Measurements from ENCODE around the gene HERC4.
A peak's percentile ranks its signal among the peaks of the same experiment; 100 is the strongest.
"Not testable (repeated sequence)": the region's sequence is repeated elsewhere in the genome, so short reads cannot be mapped to it uniquely, and the experiment has no call there.

Gene HERC4

DNA sequence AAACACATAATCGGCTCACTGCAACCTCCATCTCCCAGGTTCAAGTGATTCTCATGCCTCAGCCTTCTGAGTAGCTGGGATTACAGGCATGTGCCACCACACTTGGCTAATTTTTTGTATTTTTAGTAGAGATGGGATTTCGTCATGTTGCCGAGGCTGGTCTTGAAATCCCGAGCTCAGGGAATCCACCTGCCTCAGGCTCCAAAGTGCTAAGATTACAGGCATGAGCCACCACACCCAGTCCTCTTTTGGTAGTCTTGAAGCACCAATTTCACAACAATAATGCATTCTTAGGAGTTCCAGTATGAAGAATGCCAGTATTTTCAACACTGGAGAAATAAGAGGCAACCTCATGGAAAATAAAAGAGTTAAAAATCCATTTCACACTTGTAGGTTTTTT lies 109.0 kb downstream of the HERC4 start:
- not testable (repeated sequence) for H3K27ac ChIP-seq (ENCODE audit: low read depth, low read length); H3K4me3 ChIP-seq (ENCODE audit: low read depth, low read length); H3K4me1 ChIP-seq (ENCODE audit: control insufficient read depth, insufficient read depth, low read length); H3K27me3 ChIP-seq (ENCODE audit: control insufficient read depth, insufficient read depth, low read length); H3K9ac ChIP-seq (ENCODE audit: low read depth, low read length); H3K9me3 ChIP-seq (ENCODE audit: control insufficient read depth, insufficient read depth, low read length)
- H3K36me3 ChIP-seq (ENCODE audit: control insufficient read depth, insufficient read depth, low read length): peaks cover 12% of the 10 kb centered on the region

DNA sequence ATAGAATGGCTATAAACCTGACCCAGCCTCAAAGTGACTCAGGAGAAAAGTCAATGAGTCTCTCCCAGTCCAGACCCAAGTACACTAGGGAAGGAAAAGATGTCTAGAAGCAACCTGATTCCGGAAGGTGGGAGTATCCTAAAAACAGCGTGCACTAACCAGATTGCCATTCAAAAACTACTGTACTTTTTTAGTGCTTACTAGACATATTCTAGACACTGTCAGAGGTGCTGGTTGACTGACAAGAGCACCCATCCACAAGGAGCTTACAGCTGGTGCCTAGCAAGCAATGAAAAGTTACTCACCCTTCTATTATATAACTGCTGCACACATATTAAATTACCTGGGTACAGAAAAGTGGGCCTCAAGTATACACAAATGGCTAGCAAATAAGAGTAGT lies 109.6 kb downstream of the HERC4 start:
- Histone ChIP-seq H3K27ac (ENCODE audit: low read depth, low read length) (no peak overlapping the region), H3K36me3 (ENCODE audit: control insufficient read depth, insufficient read depth, low read length) (peaks cover 14% of the 10 kb centered on the region), H3K9ac (ENCODE audit: low read depth, low read length) (no peak overlapping the region)

DNA sequence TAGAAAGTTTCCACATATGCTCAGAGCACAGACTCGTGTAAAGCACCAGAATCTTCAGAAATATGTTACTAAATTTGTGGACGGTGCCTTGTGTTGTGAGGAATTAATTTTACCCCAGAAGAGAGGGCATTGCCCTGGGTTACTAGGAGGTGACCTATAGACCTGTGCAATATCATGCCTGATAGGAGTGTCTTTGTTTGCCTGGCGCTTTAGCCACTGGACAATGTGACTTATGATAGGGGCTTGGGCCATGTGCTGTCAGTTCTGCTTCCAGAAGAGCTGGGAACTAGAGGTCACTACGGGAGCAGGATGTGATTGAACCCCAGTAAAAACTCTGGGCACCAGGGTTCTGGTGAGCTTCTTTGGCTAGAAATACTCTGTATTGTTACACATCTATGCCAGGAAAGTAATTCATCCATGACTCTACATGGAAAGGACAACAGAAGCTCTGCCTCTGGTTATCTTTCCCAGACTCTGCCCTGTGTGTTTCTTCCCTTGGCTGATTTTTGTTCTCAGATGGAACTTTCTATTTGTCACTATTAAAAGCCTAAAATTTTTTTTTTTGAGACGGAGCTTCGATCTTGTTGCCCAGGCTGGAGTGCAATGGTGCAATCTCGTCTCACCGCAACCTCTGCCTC lies 115.1 kb downstream of the HERC4 start:
- Histone ChIP-seq H3K27ac (ENCODE audit: low read depth, low read length) (no peak overlapping the region), H3K36me3 (ENCODE audit: control insufficient read depth, insufficient read depth, low read length) (peaks cover 7% of the 10 kb centered on the region), H3K9me3 (ENCODE audit: control insufficient read depth, insufficient read depth, low read length) (no peaks in the 10 kb centered on the region), H3K27me3 (ENCODE audit: control insufficient read depth, insufficient read depth, low read length) (no peaks in the 10 kb centered on the region), H3K9ac (ENCODE audit: low read depth, low read length) (no peak overlapping the region), H3K4me1 (ENCODE audit: control insufficient read depth, insufficient read depth, low read length) (peaks cover 6% of the 10 kb centered on the region), H3K4me3 (ENCODE audit: low read depth, low read length) (no peak overlapping the region)

More for the DNA sequence above, 109.6 kb downstream of the HERC4 start:
- no peak overlapping the region for H3K4me3 ChIP-seq (ENCODE audit: low read depth, low read length)
- peaks cover 7% of the 10 kb centered on the region for H3K4me1 ChIP-seq (ENCODE audit: control insufficient read depth, insufficient read depth, low read length)
- no peaks in the 10 kb centered on the region for H3K9me3 ChIP-seq (ENCODE audit: control insufficient read depth, insufficient read depth, low read length)
- H3K27me3 ChIP-seq (ENCODE audit: control insufficient read depth, insufficient read depth, low read length): no peaks in the 10 kb centered on the region

DNA sequence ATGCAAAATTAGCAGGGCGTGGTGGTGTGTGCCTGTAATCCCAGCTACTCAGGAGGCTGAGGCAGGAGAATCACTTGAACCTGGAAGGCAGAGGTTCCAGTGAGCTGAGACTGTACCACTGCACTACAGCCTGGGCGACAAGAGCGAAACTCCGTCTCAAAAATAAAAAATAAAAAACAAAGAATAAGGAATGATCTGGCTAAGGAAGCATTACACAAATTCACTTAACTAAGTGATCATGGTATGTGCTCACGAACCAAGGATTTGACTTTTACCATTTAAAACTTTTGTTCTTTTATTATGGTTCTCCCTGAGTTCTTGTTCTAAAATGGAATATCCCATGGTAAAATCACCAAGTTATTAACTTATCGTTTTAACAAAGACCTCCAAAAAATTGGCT lies 119.5 kb downstream of the HERC4 start:
- H3K4me1 ChIP-seq (ENCODE audit: control insufficient read depth, insufficient read depth, low read length): peaks cover 2% of the 10 kb centered on the region; the same call in 1 of the 2 replicates
- H3K36me3 ChIP-seq (ENCODE audit: control insufficient read depth, insufficient read depth, low read length): peaks cover 33% of the 10 kb centered on the region
- no peaks in the 10 kb centered on the region for H3K27me3 ChIP-seq (ENCODE audit: control insufficient read depth, insufficient read depth, low read length)
- no peaks in the 10 kb centered on the region for H3K9me3 ChIP-seq (ENCODE audit: control insufficient read depth, insufficient read depth, low read length)
- no peak overlapping the region for H3K27ac ChIP-seq (ENCODE audit: low read depth, low read length)
- H3K9ac ChIP-seq (ENCODE audit: low read depth, low read length): no peak overlapping the region
- H3K4me3 ChIP-seq (ENCODE audit: low read depth, low read length): no peak overlapping the region

DNA sequence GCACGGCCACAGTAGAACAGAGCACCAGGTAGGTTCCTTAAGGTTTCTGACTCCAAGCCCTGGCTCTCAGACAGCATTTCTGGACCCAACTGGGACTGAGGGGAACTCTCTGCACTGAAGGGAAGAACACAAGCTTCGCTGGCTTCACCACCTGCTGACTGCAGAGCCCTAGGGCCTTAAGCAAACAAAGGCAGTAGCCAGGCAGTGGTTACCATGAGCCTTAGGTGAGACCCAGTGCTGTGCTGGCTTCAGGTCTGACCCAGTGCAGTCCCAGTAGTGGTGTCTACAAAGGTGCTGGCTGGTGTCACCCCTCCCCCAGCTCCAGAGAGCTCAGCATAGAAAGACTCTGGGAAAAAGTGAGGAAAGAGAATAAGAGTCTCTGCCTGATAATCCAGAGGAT lies 131.2 kb downstream of the HERC4 start:
- Histone ChIP-seq H3K4me1 (ENCODE audit: control insufficient read depth, insufficient read depth, low read length) (peaks cover 6% of the 10 kb centered on the region), H3K27me3 (ENCODE audit: control insufficient read depth, insufficient read depth, low read length) (no peaks in the 10 kb centered on the region), H3K9ac (ENCODE audit: low read depth, low read length) (no peak overlapping the region), H3K4me3 (ENCODE audit: low read depth, low read length) (no peak overlapping the region), H3K36me3 (ENCODE audit: control insufficient read depth, insufficient read depth, low read length) (peaks cover 21% of the 10 kb centered on the region), H3K9me3 (ENCODE audit: control insufficient read depth, insufficient read depth, low read length) (no peaks in the 10 kb centered on the region), H3K27ac (ENCODE audit: low read depth, low read length) (no peak overlapping the region)

DNA sequence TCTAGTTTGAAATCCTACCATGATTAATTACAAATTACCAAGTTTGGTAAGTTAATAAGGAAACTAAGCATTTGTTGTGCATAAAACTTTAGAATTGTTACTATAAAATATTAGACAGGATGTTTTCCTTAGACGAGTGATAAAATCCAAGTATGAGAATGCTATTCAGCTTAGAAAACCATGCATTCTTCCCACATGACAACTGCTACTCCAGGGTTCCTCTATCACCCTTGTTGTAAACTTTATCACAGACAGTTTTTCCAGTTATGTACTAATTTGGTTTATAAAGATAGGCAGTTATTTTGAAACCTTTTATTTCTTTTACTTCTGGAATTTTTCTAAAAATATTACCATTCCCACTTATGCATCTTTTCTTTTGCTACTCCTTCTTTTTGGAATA lies 138.7 kb downstream of the HERC4 start:
- H3K27ac ChIP-seq (ENCODE audit: low read depth, low read length): no peak overlapping the region
- peaks cover 11% of the 10 kb centered on the region for H3K4me1 ChIP-seq (ENCODE audit: control insufficient read depth, insufficient read depth, low read length)
- no peaks in the 10 kb centered on the region for H3K27me3 ChIP-seq (ENCODE audit: control insufficient read depth, insufficient read depth, low read length)
- no peak overlapping the region for H3K9ac ChIP-seq (ENCODE audit: low read depth, low read length)
- no peak overlapping the region for H3K4me3 ChIP-seq (ENCODE audit: low read depth, low read length)
- no peaks in the 10 kb centered on the region for H3K9me3 ChIP-seq (ENCODE audit: control insufficient read depth, insufficient read depth, low read length)
- peaks cover 25% of the 10 kb centered on the region for H3K36me3 ChIP-seq (ENCODE audit: control insufficient read depth, insufficient read depth, low read length)

DNA sequence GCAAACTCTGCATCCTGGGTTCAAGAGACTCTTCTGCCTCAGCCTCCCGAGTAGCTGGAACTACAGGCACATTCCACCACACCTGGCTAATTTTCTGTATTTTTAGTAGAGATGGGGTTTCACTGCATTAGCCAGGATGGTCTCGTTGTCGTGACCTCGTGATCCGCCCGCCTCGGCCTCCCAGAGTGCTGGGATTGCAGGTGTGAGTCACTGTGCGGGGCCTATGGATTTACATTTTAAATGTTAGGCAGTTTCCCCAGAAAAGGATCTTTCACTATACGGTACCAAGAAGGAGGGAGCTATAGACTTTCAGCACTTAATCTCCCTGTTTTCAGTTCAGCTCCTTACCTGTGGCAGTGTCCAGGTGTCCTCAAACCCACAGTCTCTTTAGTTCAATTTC lies 139.9 kb downstream of the HERC4 start:
- Histone ChIP-seq H3K4me1 (ENCODE audit: control insufficient read depth, insufficient read depth, low read length) (peaks cover 11% of the 10 kb centered on the region), H3K9me3 (ENCODE audit: control insufficient read depth, insufficient read depth, low read length) (no peaks in the 10 kb centered on the region), H3K36me3 (ENCODE audit: control insufficient read depth, insufficient read depth, low read length) (peaks cover 28% of the 10 kb centered on the region), H3K4me3 (ENCODE audit: low read depth, low read length) (no peak overlapping the region), H3K27ac (ENCODE audit: low read depth, low read length) (peak overlapping the region; percentile 80), H3K9ac (ENCODE audit: low read depth, low read length) (0 out of 2 replicates have a peak overlapping the region, but pooled peaks have one; percentile 2), H3K27me3 (ENCODE audit: control insufficient read depth, insufficient read depth, low read length) (no peaks in the 10 kb centered on the region)

DNA sequence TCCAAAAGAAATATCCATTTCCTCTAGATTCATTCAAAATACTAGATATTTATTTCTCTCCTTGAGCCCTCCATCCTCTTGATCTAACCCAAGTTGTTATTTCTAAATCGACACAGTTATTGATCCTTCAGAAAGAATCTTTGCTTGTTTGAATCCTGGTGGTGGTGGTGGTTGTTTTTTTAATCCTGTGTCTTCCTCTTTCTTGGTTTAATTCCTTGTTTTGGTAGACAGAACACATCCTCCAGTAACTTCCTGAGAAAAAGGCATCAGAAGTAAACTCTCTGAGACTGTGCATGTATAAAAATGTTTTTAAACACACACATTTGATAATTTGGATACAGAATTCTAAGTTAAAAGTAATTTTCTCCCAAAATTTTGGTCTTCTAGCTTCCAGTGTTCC lies 140.7 kb downstream of the HERC4 start:
- Histone ChIP-seq H3K36me3 (ENCODE audit: control insufficient read depth, insufficient read depth, low read length) (peaks cover 30% of the 10 kb centered on the region), H3K27ac (ENCODE audit: low read depth, low read length) (no peak overlapping the region), H3K4me1 (ENCODE audit: control insufficient read depth, insufficient read depth, low read length) (peaks cover 11% of the 10 kb centered on the region)

DNA sequence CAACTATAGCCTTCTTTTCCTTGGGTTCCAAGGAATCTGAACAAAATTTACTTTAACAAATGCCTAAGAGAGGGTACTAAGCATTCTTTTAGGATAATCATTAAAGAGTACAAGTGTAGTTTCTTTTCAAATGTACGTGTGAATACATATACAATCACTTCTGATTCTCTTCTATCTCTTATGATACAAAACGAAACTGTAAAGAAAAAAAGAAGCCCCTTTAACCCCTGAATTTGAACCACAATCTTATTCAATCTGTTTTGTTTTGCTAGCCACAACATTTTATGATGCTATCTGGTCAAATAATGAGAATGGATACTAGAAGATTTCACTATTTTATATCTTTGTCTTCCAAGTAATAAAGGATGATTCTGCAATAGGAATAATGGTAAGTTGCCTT lies 141.9 kb downstream of the HERC4 start:
- H3K27me3 ChIP-seq (ENCODE audit: control insufficient read depth, insufficient read depth, low read length): no peaks in the 10 kb centered on the region
- H3K9me3 ChIP-seq (ENCODE audit: control insufficient read depth, insufficient read depth, low read length): no peaks in the 10 kb centered on the region
- peaks cover 25% of the 10 kb centered on the region for H3K36me3 ChIP-seq (ENCODE audit: control insufficient read depth, insufficient read depth, low read length)
- no peak overlapping the region for H3K27ac ChIP-seq (ENCODE audit: low read depth, low read length)
- no peak overlapping the region for H3K9ac ChIP-seq (ENCODE audit: low read depth, low read length)
- H3K4me1 ChIP-seq (ENCODE audit: control insufficient read depth, insufficient read depth, low read length): peaks cover 11% of the 10 kb centered on the region
- H3K4me3 ChIP-seq (ENCODE audit: low read depth, low read length): no peak overlapping the region

More for the DNA sequence above, 140.7 kb downstream of the HERC4 start:
- Histone ChIP-seq H3K27me3 (ENCODE audit: control insufficient read depth, insufficient read depth, low read length) (no peaks in the 10 kb centered on the region), H3K4me3 (ENCODE audit: low read depth, low read length) (no peak overlapping the region), H3K9me3 (ENCODE audit: control insufficient read depth, insufficient read depth, low read length) (no peaks in the 10 kb centered on the region), H3K9ac (ENCODE audit: low read depth, low read length) (no peak overlapping the region)

DNA sequence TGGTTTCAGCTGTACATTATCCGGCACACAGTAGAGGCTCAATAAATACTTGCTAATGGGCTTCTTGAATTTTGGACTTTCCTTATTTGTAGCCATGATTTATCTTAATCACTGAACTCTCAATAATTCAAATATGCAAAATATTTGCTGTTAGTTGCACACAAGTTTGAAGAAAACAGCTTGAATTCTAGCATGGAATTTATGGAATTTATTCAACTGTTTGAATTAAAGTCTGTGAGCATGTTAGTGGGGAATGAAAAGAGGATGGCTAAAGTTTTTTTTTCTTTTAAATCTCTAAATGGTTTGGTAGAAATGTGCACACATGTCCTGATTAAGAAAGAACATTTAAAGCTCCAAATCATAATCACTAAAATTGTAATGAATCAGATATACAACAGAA lies 148.1 kb downstream of the HERC4 start:
- H3K4me3 ChIP-seq (ENCODE audit: low read depth, low read length): no peak overlapping the region
- H3K36me3 ChIP-seq (ENCODE audit: control insufficient read depth, insufficient read depth, low read length): peaks cover 32% of the 10 kb centered on the region

DNA sequence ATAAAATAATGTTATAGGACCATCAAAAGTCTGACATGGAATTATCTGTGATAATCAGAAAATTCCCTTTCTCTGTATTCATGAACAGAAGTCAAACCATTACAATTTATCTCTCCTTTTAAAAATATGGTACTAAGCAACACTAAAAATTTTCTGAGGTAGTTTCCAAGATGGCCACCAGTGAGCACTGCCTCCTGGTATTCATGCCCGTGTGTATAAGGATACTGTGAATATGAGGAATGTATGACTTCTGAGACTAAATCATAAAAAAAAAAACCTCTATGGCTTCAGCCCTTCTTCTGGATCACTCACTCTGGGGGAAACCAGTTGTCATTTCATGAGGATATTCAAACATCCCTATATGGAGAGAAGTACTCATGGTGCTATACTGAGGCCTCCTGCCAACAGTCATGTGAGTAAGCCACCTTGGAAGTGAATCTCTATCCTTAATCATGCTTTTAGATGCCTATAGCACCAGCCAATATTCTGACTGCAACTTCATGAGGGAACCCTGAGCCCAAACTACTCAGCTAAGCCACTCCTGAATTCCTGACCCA lies 149.6 kb downstream of the HERC4 start:
- no peaks in the 10 kb centered on the region for H3K27me3 ChIP-seq (ENCODE audit: control insufficient read depth, insufficient read depth, low read length)
- H3K4me3 ChIP-seq (ENCODE audit: low read depth, low read length): no peak overlapping the region
- H3K9ac ChIP-seq (ENCODE audit: low read depth, low read length): no peak overlapping the region
- no peaks in the 10 kb centered on the region for H3K9me3 ChIP-seq (ENCODE audit: control insufficient read depth, insufficient read depth, low read length)
- no peak overlapping the region for H3K27ac ChIP-seq (ENCODE audit: low read depth, low read length)
- H3K36me3 ChIP-seq (ENCODE audit: control insufficient read depth, insufficient read depth, low read length): peaks cover 33% of the 10 kb centered on the region
- H3K4me1 ChIP-seq (ENCODE audit: control insufficient read depth, insufficient read depth, low read length): no peaks in the 10 kb centered on the region

More for the DNA sequence above, 148.1 kb downstream of the HERC4 start:
- H3K9me3 ChIP-seq (ENCODE audit: control insufficient read depth, insufficient read depth, low read length): no peaks in the 10 kb centered on the region
- no peak overlapping the region for H3K9ac ChIP-seq (ENCODE audit: low read depth, low read length)
- H3K4me1 ChIP-seq (ENCODE audit: control insufficient read depth, insufficient read depth, low read length): no peaks in the 10 kb centered on the region
- no peaks in the 10 kb centered on the region for H3K27me3 ChIP-seq (ENCODE audit: control insufficient read depth, insufficient read depth, low read length)
- H3K27ac ChIP-seq (ENCODE audit: low read depth, low read length): no peak overlapping the region

Data from HUES48 (cell line).